Measurements from ENCODE around the gene UBE4A.

UBE4A gene

DNA sequence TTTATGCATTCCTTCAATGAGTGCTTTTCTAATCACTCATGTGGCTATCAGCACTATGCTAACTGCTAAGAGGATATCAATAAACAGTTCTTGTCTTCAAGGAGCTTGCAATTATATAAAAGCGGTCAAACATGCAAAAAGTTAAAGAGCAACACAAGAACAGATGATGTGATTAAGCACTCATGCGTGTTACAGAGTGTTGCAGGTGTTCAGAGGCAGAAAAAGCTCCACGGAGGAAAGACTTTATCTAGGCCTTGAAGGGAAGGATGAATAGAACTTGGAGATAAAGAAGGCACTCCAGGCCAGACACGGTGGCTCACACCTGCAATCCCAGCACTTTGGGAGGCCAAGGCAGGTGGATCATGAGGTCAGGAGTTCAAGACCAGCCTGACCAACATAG is 41.3 kb upstream of the UBE4A start:
- no peak for TF ChIP-seq CTCF (IDR thresholded peaks at IDR 0.05; ENCODE audit: extremely low read depth, missing control alignments)
- DNase-seq (ENCODE audit: low spot score) = no peak

DNA sequence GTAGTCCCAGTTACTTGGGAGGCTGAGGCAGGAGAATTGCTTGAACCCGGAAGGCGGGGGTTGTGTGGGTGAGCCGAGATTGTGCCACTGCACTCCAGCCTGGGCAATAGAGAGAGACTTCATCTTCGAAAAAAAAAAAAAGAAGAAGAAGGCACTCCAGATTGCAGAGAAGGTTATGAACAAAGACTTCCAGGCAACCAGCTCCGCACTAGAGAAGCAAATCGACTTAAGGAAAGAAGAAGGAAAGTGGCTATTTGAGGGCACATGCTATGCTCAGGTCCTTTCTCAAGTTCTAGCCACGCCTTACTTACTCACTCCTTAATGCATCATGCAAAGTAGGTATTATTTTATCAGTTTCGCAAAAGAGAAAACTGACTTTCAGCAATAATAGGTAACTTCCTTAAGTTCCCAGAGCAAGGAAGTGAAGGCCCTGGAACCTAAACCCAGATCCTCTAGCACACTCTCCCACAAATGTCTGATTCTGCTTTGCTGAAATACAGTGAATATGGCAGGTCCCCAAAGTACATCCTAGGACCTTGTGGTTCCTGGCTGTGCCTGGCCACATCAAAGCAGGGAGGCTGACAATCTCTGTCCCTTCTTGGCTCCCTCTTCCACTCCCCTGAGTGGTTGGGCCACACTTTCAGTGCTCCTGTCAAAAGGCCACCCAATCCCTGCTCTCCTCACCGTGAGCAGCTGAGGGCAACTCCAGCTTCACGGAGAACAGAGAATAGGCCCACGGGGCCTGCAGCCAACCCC is 40.6 kb upstream of the UBE4A start:
- no peak for TF ChIP-seq CTCF (IDR thresholded peaks at IDR 0.05; ENCODE audit: extremely low read depth, missing control alignments)
- no peak for DNase-seq (ENCODE audit: low spot score)

- no peak for DNase-seq (ENCODE audit: low spot score)
- no peak for TF ChIP-seq CTCF (IDR thresholded peaks at IDR 0.05; ENCODE audit: extremely low read depth, missing control alignments)
Measured at GRCh38 chr11:118319337-118319707, 40.1 kb upstream of the UBE4A start.

DNA sequence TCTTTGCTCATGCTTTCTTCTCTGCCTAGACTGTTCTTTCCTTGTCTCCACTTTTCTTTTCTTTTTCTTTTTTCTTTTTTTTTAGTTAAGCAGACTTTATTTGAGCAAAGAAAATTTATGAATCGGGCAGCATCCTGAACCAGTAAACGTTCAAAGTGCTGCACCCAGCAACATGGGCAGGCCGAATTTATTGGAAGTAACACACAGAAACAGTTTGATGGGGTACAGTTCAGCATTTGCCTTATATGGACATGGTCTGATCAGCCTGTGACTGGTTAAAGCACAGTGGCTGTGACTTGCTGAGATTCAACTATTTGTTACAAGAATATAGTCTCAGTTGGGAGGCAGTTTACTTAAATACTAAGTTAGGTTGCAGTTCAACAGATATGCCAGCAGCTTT is 38.9 kb upstream of the UBE4A start:
- no peak for DNase-seq (ENCODE audit: low spot score)
- TF ChIP-seq CTCF (IDR thresholded peaks at IDR 0.05; ENCODE audit: extremely low read depth, missing control alignments) = no peak

- TF ChIP-seq CTCF (IDR thresholded peaks at IDR 0.05; ENCODE audit: extremely low read depth, missing control alignments) = no peak
- DNase-seq (ENCODE audit: low spot score) = no peak
Measured at GRCh38 chr11:118321386-118322082, 37.9 kb upstream of the UBE4A start.

DNA sequence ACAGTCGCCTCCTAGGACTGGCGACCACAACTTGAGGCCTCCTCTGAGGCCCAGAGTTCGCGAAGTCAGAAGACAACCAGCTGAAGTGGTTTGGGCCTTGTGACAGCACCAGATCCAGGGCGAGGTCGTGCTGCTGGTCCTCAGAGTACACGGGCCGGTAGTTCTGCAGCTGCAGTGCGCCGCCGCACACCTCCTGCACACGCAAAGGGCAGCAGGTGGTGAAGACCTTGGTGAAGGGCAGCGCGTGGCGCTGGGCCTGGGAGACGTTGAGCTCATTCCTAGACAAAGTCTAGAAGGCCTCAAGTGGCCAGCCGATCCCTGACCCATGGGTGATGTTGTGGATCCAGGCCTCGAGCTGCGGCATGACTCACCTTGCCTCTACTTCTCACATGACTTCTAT is 36.7 kb upstream of the UBE4A start:
- DNase-seq (ENCODE audit: low spot score) = no peak
- no peak for TF ChIP-seq CTCF (IDR thresholded peaks at IDR 0.05; ENCODE audit: extremely low read depth, missing control alignments)

GRCh38 chr11:118325283-118325682 is 34.1 kb upstream of the UBE4A start:
- no peak for DNase-seq (ENCODE audit: low spot score)
- TF ChIP-seq CTCF (IDR thresholded peaks at IDR 0.05; ENCODE audit: extremely low read depth, missing control alignments) = no peak

Measured in GM20000 (cell line).